Measurements from ENCODE around the gene GTF2F2. TPM values are rescaled to one million over a fixed set of nuclear protein-coding genes. Genes with fewer than 3 reads are reported as not detected.

GTF2F2 gene
- total and polyA plus RNA-seq, 2 donors (not counting 3 experiments of a cell fraction or from before 2014, with no cell fraction given): 7.5 to 23.6 TPM

DNA sequence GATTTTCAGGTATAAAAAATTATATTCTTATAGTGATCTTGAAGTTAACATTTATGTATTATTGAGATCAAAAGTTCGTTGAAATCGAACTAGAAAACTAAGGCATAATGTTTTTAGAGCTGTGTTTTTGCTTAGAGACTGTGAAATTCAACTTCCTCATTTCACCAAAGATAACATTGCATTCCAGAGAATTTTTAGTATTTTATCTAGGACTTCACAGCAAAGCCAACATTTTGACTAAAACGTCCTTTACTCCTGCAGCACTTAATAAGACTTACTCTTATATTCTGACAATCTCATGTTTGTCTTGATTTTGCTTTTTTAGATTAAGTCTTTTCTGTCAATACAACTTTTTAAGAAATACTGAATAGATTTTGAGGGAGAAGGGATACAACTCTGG lies 75.8 kb downstream of the GTF2F2 start:
- Histone ChIP-seq H3K4me1 (ENCODE audit: control insufficient read depth, extremely low read depth, insufficient read depth, low read length) (peaks cover 12% of the 10 kb centered on the region), H3K9me3 (replicated peaks; ENCODE audit: control insufficient read depth, insufficient read depth, low read length) (no peaks in the 10 kb centered on the region), H2AFZ (ENCODE audit: low read depth, low read length) (no peak overlapping the region), H3K27ac (ENCODE audit: insufficient read depth, low read depth, low read length) (no peak overlapping the region), H4K20me1 (replicated peaks; ENCODE audit: control insufficient read depth, extremely low read depth, insufficient read depth, low read length) (no peaks in the 10 kb centered on the region), H3K79me2 (ENCODE audit: control insufficient read depth, insufficient read depth, low read length) (no peaks in the 10 kb centered on the region), H3K9me1 (replicated peaks; ENCODE audit: control insufficient read depth, extremely low read depth, insufficient read depth, low read length) (no peaks in the 10 kb centered on the region), H3K4me3 (replicated peaks in 1 of 3; ENCODE audit: insufficient read depth in 1 of 3, low read depth in 1 of 3, low read length in 3 of 3) (no peak overlapping the region), H3K36me3 (ENCODE audit: control insufficient read depth in 2 of 2, extremely low read depth in 1 of 2, insufficient read depth in 2 of 2, low read length in 2 of 2) (no peaks in the 10 kb centered on the region), H3K4me2 (ENCODE audit: insufficient read depth, low read length) (no peak overlapping the region), H3K27me3 (ENCODE audit: control insufficient read depth in 2 of 2, insufficient read depth in 2 of 2, low read length in 2 of 2) (no peaks in the 10 kb centered on the region), H3K9ac (replicated peaks; ENCODE audit: extremely low read depth, insufficient read depth, low read length) (no peak overlapping the region)
- BruUV-seq (replicated peaks): no TSS peak
- POLR2A ChIA-PET: interaction anchor here (0.5 kb wide), 1 partner anchor 158 kb away, joined by 5 read pairs; no protein-coding TSS in a partner anchor
- TF ChIP-seq MYC (IDR thresholded peaks at IDR 0.05; ENCODE audit: low read depth, low read length) (no peak), GATA2 (IDR thresholded peaks at IDR 0.05; ENCODE audit: insufficient read depth, insufficient read length, low read depth, low read length) (no peak), JUN (IDR thresholded peaks at IDR 0.05; ENCODE audit: borderline replicate concordance, insufficient read depth, insufficient read length, low read depth) (no peak), EZH2 (IDR thresholded peaks at IDR 0.05; ENCODE audit: borderline replicate concordance, low read depth, low read length, severe bottlenecking) (no peak), POLR2AphosphoS5 (IDR thresholded peaks at IDR 0.05; ENCODE audit: insufficient read depth, low read depth, low read length) (no peak), FOS (IDR thresholded peaks at IDR 0.05; ENCODE audit: borderline replicate concordance, insufficient read depth, low read length) (no peak), POLR2A (IDR thresholded peaks at IDR 0.05; ENCODE audit: low read depth, low read length) (no peak)
- TF ChIP-seq, protein P1, sequence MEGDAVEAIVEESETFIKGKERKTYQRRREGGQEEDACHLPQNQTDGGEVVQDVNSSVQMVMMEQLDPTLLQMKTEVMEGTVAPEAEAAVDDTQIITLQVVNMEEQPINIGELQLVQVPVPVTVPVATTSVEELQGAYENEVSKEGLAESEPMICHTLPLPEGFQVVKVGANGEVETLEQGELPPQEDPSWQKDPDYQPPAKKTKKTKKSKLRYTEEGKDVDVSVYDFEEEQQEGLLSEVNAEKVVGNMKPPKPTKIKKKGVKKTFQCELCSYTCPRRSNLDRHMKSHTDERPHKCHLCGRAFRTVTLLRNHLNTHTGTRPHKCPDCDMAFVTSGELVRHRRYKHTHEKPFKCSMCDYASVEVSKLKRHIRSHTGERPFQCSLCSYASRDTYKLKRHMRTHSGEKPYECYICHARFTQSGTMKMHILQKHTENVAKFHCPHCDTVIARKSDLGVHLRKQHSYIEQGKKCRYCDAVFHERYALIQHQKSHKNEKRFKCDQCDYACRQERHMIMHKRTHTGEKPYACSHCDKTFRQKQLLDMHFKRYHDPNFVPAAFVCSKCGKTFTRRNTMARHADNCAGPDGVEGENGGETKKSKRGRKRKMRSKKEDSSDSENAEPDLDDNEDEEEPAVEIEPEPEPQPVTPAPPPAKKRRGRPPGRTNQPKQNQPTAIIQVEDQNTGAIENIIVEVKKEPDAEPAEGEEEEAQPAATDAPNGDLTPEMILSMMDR (IDR thresholded peaks at IDR 0.05; ENCODE audit: extremely low read depth in 1 of 2, insufficient read depth in 1 of 2, low read depth in 1 of 2, low read length in 2 of 2): no peak
- TF ChIP-seq, protein P2, sequence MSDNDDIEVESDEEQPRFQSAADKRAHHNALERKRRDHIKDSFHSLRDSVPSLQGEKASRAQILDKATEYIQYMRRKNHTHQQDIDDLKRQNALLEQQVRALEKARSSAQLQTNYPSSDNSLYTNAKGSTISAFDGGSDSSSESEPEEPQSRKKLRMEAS (IDR thresholded peaks at IDR 0.05; ENCODE audit: insufficient read depth, insufficient read length): no peak
- DNase-seq (ENCODE audit: low read depth, low spot score) (peak; percentile 10), FAIRE-seq (no peak)
- dilution Hi-C loops (cut with MboI; ENCODE audit: extremely low pct_ligation_motif_present, low sequenced_read_pairs): no loop called here
- intact Hi-C loops (cut with micrococcal nuclease): no loop called here
- CTCF ChIA-PET: interaction anchor here (1.2 to 1.3 kb wide), 2 partner anchors 23 to 85 kb away, joined by 3 to 4 read pairs; no protein-coding TSS in a partner anchor
